Stromal cell of bone marrow (primary cell): ENCODE results near the gene SYNPO2.
"Not testable (repeated sequence)": the region's sequence is repeated elsewhere in the genome, so short reads cannot be mapped to it uniquely, and the experiment has no call there.

Experiments used
- DNase-seq: peaks from one replicate; pipeline ENCODE4 v3.0.0-alpha.2; 2012; ENCODE audit warnings: low read depth

The SYNPO2 gene

GRCh38 chr4:119032921-119033685 lies 144.4 kb downstream of the SYNPO2 start:
- no peak for DNase-seq

- no peak for DNase-seq
These were observed 145.8 kb downstream of the SYNPO2 start for GRCh38 chr4:119034276-119035008.

- DNase-seq, result no peak
These were observed 147.5 kb downstream of the SYNPO2 start for GRCh38 chr4:119035951-119036737.

GRCh38 chr4:119037709-119038108 lies 149.1 kb downstream of the SYNPO2 start:
- DNase-seq, result no peak

DNA sequence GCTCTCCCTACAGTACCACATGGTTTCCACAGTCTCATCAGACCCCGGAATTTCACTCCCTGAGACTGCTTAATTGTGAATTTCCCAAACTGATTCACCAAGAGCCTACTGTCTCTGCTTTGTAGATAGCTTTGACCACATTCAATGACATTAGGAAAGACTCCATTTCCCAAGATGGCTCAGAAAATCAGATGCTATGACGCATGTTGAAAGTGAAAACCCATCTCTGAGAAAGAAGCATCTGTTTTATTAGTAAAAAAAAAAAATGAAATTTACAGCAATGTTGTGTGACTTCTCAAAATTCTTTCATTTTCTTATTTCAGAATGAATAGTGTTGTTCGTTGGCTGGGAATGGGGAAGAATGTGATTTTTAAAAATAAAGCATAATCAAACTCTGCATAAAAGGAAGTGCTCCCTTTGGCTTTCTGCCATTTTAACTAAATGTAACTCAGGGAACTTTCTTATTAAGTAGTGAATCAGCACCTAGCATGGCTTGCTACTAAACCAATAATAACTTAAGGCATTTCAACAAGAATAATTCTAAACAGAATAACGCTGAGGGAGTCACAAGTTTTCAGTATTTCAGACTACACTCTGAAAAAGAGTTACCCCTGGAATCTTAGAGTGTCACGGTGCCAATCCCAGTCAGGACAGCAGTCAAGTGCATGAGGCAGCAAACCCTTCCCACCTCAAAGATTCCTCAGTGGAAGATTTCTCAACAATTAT lies 149.6 kb downstream of the SYNPO2 start:
- DNase-seq, result no peak

DNA sequence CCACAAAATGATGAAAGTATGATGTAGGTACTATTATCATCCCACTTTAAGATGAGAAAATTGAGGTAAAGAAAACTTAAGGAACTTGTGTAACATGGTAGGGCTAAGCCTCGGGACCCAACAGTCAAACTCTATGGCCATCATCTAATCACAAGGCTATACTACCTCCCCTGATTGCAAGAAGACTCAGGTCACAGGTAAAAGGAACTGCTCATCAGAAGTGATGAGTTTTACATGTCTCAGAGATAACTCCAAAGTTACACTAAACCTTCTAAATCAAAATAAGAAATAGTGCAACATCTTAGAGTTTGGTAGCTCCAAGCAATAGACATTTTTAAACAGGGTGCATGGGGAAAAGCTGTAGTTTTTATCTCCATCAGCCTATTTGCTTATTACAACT lies 150.5 kb downstream of the SYNPO2 start:
- no peak for DNase-seq

GRCh38 chr4:119039779-119040178 lies 151.1 kb downstream of the SYNPO2 start:
- DNase-seq, result no peak

DNA sequence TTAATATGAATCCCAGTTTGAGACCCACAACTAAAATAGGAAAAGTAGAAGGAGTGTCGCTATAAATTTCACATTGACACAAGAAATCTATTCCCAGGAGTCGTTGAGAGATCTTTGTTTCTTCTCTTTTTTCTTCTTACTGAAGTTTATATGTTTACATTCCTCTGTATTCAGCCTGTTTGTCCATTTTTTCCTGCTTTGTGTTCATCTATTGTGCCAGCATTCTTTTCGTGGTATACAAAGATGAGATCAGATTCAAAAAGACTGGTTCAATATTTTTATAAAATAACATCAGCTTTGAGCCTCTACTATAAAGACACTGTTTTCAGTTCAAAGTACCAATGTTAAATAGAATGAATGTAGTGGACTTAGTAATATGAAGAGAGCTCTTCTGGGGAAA lies 151.6 kb downstream of the SYNPO2 start:
- no peak for DNase-seq

- peak; percentile 84 for DNase-seq
These were observed 152.1 kb downstream of the SYNPO2 start for GRCh38 chr4:119040694-119041185.

- no peak for DNase-seq
These were observed 152.7 kb downstream of the SYNPO2 start for GRCh38 chr4:119041396-119041795.

- peak; percentile 70 for DNase-seq
These were observed 153.4 kb downstream of the SYNPO2 start for GRCh38 chr4:119041951-119042560.

DNA sequence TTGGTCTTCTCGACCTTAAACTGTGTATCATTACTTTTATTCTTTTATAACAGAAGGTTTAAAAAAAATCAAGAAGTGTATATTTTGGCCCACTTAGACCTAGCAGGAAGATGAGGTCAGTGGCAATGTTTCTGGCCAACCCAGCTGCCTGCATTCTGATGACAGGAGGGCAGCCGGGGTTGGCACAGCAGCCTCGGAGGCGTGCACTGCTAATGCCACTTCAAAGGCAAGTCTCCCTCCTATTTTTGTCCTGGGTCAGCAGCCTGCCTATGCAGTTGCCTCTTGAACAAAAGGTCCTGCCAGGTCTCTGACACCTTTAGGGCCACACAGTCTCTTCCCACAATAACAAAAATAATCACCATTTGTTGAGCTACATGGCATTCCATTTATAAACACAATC lies 157.6 kb downstream of the SYNPO2 start:
- DNase-seq, result no peak

DNA sequence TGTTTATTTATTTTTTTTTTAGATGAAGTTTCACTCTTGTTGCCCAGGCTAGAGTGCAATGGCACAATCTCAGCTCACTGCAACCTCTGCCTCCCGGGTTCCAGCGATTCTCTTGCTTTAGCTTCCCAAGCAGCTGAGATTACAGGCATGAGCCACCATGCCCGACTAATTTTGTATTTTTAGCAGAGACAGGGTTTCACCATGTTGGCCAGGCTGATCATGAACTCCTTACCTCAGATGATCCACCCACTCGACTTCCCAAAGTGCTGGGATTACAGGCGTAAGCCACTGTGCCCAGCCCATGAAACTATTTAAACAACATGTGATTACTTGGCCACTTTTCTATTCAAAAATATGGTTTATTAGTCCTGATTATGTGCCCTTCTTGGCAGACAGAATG lies 158.4 kb downstream of the SYNPO2 start:
- DNase-seq, result not testable (repeated sequence)

- DNase-seq, result no peak
These were observed 159.8 kb downstream of the SYNPO2 start for GRCh38 chr4:119048446-119048845.

DNA sequence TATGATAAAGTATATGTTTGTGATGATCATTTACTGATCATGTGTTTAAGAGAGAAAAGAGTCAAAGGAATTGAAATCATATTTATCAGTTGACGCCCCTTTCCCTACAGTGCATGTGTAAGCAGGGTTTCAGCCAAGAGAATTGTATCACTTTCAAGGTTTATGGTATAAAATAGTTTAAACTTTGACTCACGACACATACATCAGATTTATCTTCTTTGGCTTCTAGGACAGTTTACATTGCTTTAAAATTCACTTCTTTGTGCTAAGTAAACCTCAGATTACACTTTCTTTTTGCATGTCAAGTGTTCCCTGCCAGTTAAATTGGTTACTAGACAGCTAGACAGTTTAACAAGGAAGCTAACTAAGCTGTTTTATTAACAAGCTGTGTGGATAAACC lies 160.7 kb downstream of the SYNPO2 start:
- DNase-seq, result no peak

GRCh38 chr4:119050527-119051090 lies 162.0 kb downstream of the SYNPO2 start:
- DNase-seq, result no peak

- no peak for DNase-seq
These were observed 164.6 kb downstream of the SYNPO2 start for GRCh38 chr4:119053245-119053644.

DNA sequence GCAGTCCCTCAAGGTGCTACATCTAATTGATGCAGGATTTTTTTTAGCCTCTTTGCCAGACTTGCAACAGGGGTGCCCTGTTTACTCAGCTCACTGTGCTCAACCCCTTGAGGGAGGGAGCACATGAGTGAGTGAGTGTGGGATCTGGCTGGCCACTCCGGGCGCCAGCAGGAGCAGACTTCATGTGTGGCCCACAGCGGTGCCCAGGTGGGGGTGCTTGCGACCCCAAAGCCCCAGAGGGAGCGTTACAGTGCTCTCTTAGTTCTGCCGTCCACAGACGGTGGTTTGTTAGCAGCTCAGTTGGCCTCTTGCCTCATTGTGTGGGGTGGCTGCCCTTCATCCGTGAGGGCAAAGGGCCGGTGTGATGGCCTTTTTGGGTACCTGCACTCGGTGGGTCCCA lies 165.3 kb downstream of the SYNPO2 start:
- no peak for DNase-seq

- DNase-seq, result no peak
These were observed 168.8 kb downstream of the SYNPO2 start for GRCh38 chr4:119057417-119057816.

- DNase-seq, result no peak
These were observed 170.6 kb downstream of the SYNPO2 start for GRCh38 chr4:119059221-119059620.

GRCh38 chr4:119067125-119067524 lies 178.5 kb downstream of the SYNPO2 start:
- not testable (repeated sequence) for DNase-seq
